Natural killer cell (primary cell): ENCODE data around the gene LGALS1. TPM values are rescaled to one million over a fixed set of nuclear protein-coding genes. Genes with fewer than 3 reads are reported as not detected.

Experiments
- ATAC-seq, 3 donors: fragments of 150-1000 bp in 2 of 3; fragments of 200-7000 bp in 1 of 3; cut with Tn5 transposase; 1 replicate in 1 of 3; 2 replicates in 2 of 3; pipeline ENCODE4 v1.10.0; 2021; ENCODE audit warnings: mild to moderate bottlenecking in 2 of 3, moderate library complexity in 2 of 3
- DNase-seq, 2 donors: peaks; one replicate each; pipeline versions ENCODE4 v3.0.0 to v3.0.0-alpha.2; 2013 to 2021; ENCODE audit warnings: mixed read lengths in 1 of 2
- H3K27ac ChIP-seq: one replicate; pipeline ENCODE4 v1.5.1; 2013; ENCODE audit warnings: mild to moderate bottlenecking, low read length
- H3K27me3 ChIP-seq: one replicate; pipeline ENCODE4 v1.6.1; 2013; ENCODE audit warnings: low read length; ENCODE audit not compliant: control insufficient read depth, insufficient read depth
- H3K36me3 ChIP-seq: one replicate; pipeline ENCODE4 v1.6.1; 2013; ENCODE audit warnings: low read length; ENCODE audit not compliant: control insufficient read depth, insufficient read depth
- H3K4me1 ChIP-seq: one replicate; pipeline ENCODE4 v1.6.1; 2013; ENCODE audit warnings: low read length; ENCODE audit not compliant: control insufficient read depth, insufficient read depth
- H3K4me3 ChIP-seq: one replicate; pipeline ENCODE4 v1.5.1; 2013; ENCODE audit warnings: low read length
- H3K9me3 ChIP-seq: one replicate; pipeline ENCODE4 v1.6.1; 2013; ENCODE audit warnings: low read length; ENCODE audit not compliant: control insufficient read depth, insufficient read depth
- H3K27ac Mint-ChIP-seq, 2 donors: one replicate each; pipeline ENCODE4 v1.8.0; 2022; ENCODE audit warnings: mild to moderate bottlenecking in 2 of 2, mixed read lengths in 2 of 2, moderate library complexity in 1 of 2
- H3K27me3 Mint-ChIP-seq, 2 donors: one replicate each; pipeline ENCODE4 v1.8.0; 2022; ENCODE audit warnings: low read depth in 2 of 2, mixed read lengths in 2 of 2
- H3K36me3 Mint-ChIP-seq: one replicate; pipeline ENCODE4 v1.8.0; 2022; ENCODE audit warnings: mixed read lengths
- H3K4me1 Mint-ChIP-seq, 2 donors: one replicate each; pipeline ENCODE4 v1.8.0; 2022; ENCODE audit warnings: mixed read lengths in 2 of 2
- H3K4me3 Mint-ChIP-seq: one replicate; pipeline ENCODE4 v1.8.0; 2022; ENCODE audit warnings: mild to moderate bottlenecking, moderate library complexity, mixed read lengths
- H3K9me3 Mint-ChIP-seq, 2 donors: one replicate each; pipeline ENCODE4 v1.8.0; 2022; ENCODE audit warnings: mixed read lengths in 2 of 2
- WGBS: methylation state at CpG from one replicate; pipeline ENCODE4 v1.1.7; 2013; ENCODE audit warnings: missing lambda C conversion rate; ENCODE audit not compliant: insufficient coverage; 5-methylcytosine and 5-hydroxymethylcytosine counted together
- intact Hi-C: fragments of 100-400 bp; cut with micrococcal nuclease; formaldehyde crosslinking; loops from one replicate; pipeline ENCODE4 v1.14.2; 2022
- total RNA-seq, 4 donors: library from RNA; stranded (reverse); fragments of 120-200 nt in 1 of 4; gene quantifications; one replicate each; pipeline versions ENCODE4 v1.2.3 to v1.2.4, GENCODE V29; 2013 to 2022
- TF ChIP-seq, protein P1 (sequence below): fragments of 200-600 bp; IDR thresholded peaks from one replicate; pipeline ENCODE4 v1.8.0; 2022; ENCODE audit warnings: antibody characterized with exemption

The LGALS1 gene
- total RNA-seq, 3 donors from 2014 or later (not counting 1 experiment from before 2014, with no cell fraction given) = 195 to 218 (median 214) TPM

DNA sequence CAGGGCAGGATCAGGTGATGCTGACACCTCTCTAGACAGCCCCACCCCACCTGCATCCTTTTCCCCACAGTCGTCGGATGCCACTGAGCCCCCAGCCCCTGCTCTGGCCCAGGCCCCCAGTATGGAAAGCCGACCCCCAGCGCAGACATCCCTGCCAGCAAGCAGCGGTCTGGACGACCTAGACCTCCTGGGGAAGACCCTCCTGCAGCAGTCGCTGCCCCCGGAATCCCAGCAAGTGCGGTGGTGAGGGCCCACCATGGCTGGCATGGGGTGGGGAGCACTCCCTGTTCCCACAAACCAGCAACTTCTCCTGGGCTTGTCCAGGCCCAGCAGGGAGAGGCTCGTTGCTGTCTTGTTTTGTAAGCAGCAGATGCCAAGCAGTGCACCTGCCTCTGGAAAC lies 45.5 kb upstream of the LGALS1 start:
- intact Hi-C loops = loop anchor here (10.0 kb wide), 1 partner anchor 215 kb away; the partner anchor contains the start of genes ANKRD54 and EIF3L
- peaks cover 99% of the 10 kb centered on the region for H3K4me1 ChIP-seq
- Mint-ChIP-seq H3K27ac (peak overlapping the region in 1 of 2 donors; percentile 83), H3K36me3 (no peaks in the 10 kb centered on the region), H3K4me1 (peaks cover 54 to 87% of the 10 kb centered on the region in 2 donors), H3K9me3 (no peaks in the 10 kb centered on the region), H3K4me3 (no peak overlapping the region), H3K27me3 (no peaks in the 10 kb centered on the region)
- TF ChIP-seq, protein P1, sequence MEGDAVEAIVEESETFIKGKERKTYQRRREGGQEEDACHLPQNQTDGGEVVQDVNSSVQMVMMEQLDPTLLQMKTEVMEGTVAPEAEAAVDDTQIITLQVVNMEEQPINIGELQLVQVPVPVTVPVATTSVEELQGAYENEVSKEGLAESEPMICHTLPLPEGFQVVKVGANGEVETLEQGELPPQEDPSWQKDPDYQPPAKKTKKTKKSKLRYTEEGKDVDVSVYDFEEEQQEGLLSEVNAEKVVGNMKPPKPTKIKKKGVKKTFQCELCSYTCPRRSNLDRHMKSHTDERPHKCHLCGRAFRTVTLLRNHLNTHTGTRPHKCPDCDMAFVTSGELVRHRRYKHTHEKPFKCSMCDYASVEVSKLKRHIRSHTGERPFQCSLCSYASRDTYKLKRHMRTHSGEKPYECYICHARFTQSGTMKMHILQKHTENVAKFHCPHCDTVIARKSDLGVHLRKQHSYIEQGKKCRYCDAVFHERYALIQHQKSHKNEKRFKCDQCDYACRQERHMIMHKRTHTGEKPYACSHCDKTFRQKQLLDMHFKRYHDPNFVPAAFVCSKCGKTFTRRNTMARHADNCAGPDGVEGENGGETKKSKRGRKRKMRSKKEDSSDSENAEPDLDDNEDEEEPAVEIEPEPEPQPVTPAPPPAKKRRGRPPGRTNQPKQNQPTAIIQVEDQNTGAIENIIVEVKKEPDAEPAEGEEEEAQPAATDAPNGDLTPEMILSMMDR = no peak
- H3K27ac ChIP-seq = peak overlapping the region; percentile 11
- H3K4me3 ChIP-seq = no peak overlapping the region
- no peaks in the 10 kb centered on the region for H3K27me3 ChIP-seq
- WGBS = 82% methylated on average over 10 of the region's 10 CpGs
- no peak for ATAC-seq
- no peaks in the 10 kb centered on the region for H3K9me3 ChIP-seq
- H3K36me3 ChIP-seq = peaks cover 8% of the 10 kb centered on the region
- DNase-seq = no peak

DNA sequence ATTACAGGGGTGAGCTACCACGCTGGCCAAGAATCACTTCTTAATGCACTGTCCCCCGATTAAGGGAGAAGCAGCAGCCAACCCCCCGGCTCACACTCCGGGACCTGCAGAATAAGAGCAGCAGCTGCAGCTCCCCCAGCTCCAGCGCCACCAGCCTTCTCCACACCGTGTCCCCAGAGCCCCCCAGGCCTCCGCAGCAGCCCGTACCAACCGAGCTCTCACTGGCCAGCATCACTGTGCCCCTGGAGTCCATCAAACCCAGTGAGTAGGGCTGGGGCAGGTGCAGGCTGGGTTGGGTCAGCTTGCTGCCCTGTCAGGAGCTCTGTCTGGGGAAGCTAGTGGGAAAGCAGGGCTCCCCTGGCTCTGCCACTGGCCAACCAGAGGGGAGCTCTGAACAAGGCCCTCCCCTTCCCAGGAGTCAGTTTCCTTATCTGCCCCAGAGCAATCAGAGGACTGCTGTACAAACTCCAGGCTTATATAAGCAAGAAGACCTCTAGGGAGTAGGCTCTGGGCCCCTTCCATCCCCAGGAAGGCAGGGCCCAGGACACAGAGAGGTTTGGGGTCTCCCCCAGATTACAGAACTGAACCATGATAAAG lies 44.5 kb upstream of the LGALS1 start:
- Mint-ChIP-seq H3K9me3 (no peaks in the 10 kb centered on the region), H3K27ac (peak overlapping the region; percentile 93 to 99), H3K4me1 (peaks cover 50 to 85% of the 10 kb centered on the region in 2 donors), H3K36me3 (no peaks in the 10 kb centered on the region), H3K4me3 (peak overlapping the region; percentile 21), H3K27me3 (no peaks in the 10 kb centered on the region)
- ATAC-seq (no peak), DNase-seq (no peak)
- no peak overlapping the region for H3K4me3 ChIP-seq
- no peaks in the 10 kb centered on the region for H3K9me3 ChIP-seq
- intact Hi-C loops = loop anchor here (10.0 kb wide), 1 partner anchor 214 kb away; the partner anchor contains the start of genes ANKRD54 and EIF3L
- TF ChIP-seq, protein P1 = no peak
- H3K27ac ChIP-seq = peak overlapping the region; percentile 83
- peaks cover 2% of the 10 kb centered on the region for H3K36me3 ChIP-seq
- peaks cover 99% of the 10 kb centered on the region for H3K4me1 ChIP-seq
- WGBS = 95% methylated on average over 9 of the region's 9 CpGs
- H3K27me3 ChIP-seq = no peaks in the 10 kb centered on the region

DNA sequence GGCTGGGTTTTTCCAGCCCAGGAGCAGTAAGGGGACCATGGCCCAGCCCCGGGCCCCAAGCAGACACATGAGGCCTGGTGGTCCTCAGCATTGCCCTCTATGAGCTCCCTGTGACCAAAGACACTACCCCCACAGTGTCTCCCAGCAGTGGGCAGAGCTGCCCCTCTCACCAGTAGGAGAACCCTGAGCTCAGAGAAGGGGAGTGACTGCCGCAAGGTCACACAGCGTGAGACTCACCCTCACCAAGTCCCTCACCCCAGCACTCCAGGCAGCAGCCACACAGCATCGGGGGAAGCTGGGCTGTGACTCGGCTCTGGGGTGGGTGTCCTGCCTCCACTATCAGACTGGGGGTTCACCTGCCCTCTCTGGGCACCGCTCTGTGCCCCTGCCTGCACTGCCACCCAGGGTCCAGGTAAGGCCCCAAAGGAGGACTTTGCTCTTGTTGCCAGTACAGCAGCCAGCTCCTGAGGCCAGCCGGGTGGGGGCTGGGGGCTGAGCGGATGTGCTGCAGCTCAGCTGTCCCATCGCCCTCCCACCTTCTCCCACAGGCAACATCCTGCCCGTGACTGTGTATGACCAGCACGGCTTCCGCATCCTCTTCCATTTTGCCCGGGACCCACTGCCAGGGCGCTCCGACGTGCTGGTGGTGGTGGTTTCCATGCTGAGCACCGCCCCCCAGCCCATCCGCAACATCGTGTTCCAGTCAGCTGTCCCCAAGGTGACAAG lies 43.8 kb upstream of the LGALS1 start:
- Mint-ChIP-seq H3K36me3 (no peaks in the 10 kb centered on the region), H3K9me3 (no peaks in the 10 kb centered on the region), H3K4me3 (peak overlapping the region; percentile 70), H3K4me1 (peaks cover 57 to 88% of the 10 kb centered on the region in 2 donors), H3K27ac (peak overlapping the region; percentile 93 to 99), H3K27me3 (no peaks in the 10 kb centered on the region)
- Histone ChIP-seq H3K9me3 (no peaks in the 10 kb centered on the region), H3K27me3 (no peaks in the 10 kb centered on the region), H3K4me3 (peak overlapping the region; percentile 8), H3K4me1 (peaks cover 99% of the 10 kb centered on the region), H3K27ac (peak overlapping the region; percentile 83), H3K36me3 (no peaks in the 10 kb centered on the region)
- WGBS = 73% methylated on average over 19 of the region's 19 CpGs
- DNase-seq (peak; percentile 47 to 68), ATAC-seq (peak; percentile 18 to 60 (median 20))
- TF ChIP-seq, protein P1 = no peak
- intact Hi-C loops = loop anchor here (10.0 kb wide), 1 partner anchor 213 kb away; the partner anchor contains the start of genes ANKRD54 and EIF3L
